ENCODE data around the gene BCAS3. TPM values are rescaled to one million over a fixed set of nuclear protein-coding genes. Genes with fewer than 3 reads are reported as not detected.

BCAS3 gene
- polyA plus RNA-seq, 6 donors from 2014 or later = 22.0 to 38.9 (median 24.5) TPM

GRCh38 chr17:61302953-61303816 is 625.5 kb downstream of the BCAS3 start:
- ATAC-seq (ENCODE audit: low read depth in 2 of 2) = no peak
- Mint-ChIP-seq H3K4me1 (no peaks in the 10 kb centered on the region), H3K36me3 (peaks cover 4 to 8% of the 10 kb centered on the region in 2 donors), H3K27me3 (no peaks in the 10 kb centered on the region), H3K9me3 (no peaks in the 10 kb centered on the region), H3K27ac (peak overlapping the region in 1 of 6 donors; percentile 16), H3K4me3 (no peak overlapping the region)
- DNase-seq = no peak

DNA sequence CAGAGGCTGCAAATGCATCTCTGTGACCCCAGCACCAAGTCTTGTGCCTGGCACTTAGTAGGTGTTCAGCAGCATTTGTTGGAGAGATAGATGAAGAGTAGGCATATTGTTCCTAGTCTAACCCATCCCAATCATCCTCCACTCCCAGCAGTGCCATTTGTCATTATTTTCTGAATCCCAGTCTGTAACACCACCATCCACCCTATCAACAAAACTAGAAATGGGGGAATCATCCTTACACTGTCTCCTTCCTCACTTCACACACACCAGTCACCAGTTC is 626.1 kb downstream of the BCAS3 start:
- H3K27me3 Mint-ChIP-seq = no peaks in the 10 kb centered on the region
- H3K36me3 Mint-ChIP-seq = peaks cover 4 to 8% of the 10 kb centered on the region in 2 donors
- H3K27ac Mint-ChIP-seq = peak overlapping the region in 1 of 6 donors; percentile 16

GRCh38 chr17:61305024-61305423 is 627.4 kb downstream of the BCAS3 start:
- no peak overlapping the region for H3K27ac Mint-ChIP-seq
- H3K4me1 Mint-ChIP-seq = no peaks in the 10 kb centered on the region
- H3K27me3 Mint-ChIP-seq = no peaks in the 10 kb centered on the region
- peaks cover 4 to 8% of the 10 kb centered on the region in 2 donors for H3K36me3 Mint-ChIP-seq
- no peak for ATAC-seq (ENCODE audit: low read depth in 2 of 2)
- no peak overlapping the region for H3K4me3 Mint-ChIP-seq
- no peaks in the 10 kb centered on the region for H3K9me3 Mint-ChIP-seq
- DNase-seq = no peak

More for the DNA sequence above, 626.1 kb downstream of the BCAS3 start:
- Mint-ChIP-seq H3K9me3 (no peaks in the 10 kb centered on the region), H3K4me3 (no peak overlapping the region), H3K4me1 (no peaks in the 10 kb centered on the region)
- DNase-seq = no peak
- no peak for ATAC-seq (ENCODE audit: low read depth in 2 of 2)

- H3K27ac Mint-ChIP-seq = no peak overlapping the region
- H3K27me3 Mint-ChIP-seq = no peaks in the 10 kb centered on the region
- H3K36me3 Mint-ChIP-seq = peaks cover 4 to 8% of the 10 kb centered on the region in 2 donors
- H3K4me1 Mint-ChIP-seq = no peaks in the 10 kb centered on the region
- ATAC-seq (ENCODE audit: low read depth in 2 of 2) = no peak
- DNase-seq = no peak
- no peak overlapping the region for H3K4me3 Mint-ChIP-seq
- H3K9me3 Mint-ChIP-seq = no peaks in the 10 kb centered on the region
Measured at GRCh38 chr17:61306003-61306402, 628.4 kb downstream of the BCAS3 start.

DNA sequence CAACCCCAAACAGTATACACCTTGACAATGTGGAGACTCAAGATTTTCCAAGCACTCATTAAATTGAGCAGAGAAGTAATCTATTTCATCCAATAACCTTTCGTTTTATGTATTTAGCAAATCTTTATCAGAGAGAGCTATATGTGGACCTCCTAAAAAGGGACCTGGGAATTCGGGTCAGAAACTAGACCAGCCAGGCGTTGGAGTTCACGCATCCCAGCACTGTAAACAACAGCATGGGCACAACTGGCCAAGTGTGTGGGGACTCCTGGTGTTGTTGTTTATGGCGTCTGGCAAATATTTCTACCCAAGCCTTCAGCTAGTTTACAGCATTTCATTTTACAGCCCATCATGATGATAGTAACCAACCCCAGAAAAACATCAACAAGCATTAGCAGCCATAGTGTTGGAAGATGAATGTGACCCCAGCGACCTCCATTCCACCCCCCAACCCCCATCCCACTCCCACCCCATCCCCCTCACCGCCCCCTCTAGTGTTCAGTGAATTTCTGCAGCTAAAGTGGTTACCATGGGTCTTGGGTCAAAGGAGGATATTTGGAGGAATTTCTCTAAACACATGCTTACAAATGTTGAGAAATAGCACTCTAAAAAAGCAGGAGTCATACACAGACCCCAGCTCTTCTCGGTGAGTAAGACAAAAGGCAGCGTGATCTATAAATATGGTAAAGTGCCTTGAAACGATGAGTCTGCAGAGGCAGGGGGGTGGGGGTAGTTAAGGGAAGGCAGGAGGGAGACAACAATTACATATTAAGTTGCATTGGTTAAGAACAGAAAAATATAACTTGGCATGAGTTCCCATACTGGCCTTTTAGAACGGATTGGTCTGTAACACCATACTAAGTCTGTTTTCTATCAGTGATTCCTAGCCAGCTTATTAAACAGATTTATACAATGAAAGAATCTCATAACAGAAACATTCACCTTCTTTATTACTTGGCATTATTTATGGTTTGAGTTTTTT is 630.5 kb downstream of the BCAS3 start:
- DNase-seq = no peak
- Mint-ChIP-seq H3K4me3 (no peak overlapping the region), H3K27me3 (no peaks in the 10 kb centered on the region), H3K27ac (no peak overlapping the region), H3K9me3 (no peaks in the 10 kb centered on the region), H3K36me3 (peaks cover 4 to 8% of the 10 kb centered on the region in 2 donors), H3K4me1 (no peaks in the 10 kb centered on the region)
- ATAC-seq (ENCODE audit: low read depth in 2 of 2) = no peak

DNA sequence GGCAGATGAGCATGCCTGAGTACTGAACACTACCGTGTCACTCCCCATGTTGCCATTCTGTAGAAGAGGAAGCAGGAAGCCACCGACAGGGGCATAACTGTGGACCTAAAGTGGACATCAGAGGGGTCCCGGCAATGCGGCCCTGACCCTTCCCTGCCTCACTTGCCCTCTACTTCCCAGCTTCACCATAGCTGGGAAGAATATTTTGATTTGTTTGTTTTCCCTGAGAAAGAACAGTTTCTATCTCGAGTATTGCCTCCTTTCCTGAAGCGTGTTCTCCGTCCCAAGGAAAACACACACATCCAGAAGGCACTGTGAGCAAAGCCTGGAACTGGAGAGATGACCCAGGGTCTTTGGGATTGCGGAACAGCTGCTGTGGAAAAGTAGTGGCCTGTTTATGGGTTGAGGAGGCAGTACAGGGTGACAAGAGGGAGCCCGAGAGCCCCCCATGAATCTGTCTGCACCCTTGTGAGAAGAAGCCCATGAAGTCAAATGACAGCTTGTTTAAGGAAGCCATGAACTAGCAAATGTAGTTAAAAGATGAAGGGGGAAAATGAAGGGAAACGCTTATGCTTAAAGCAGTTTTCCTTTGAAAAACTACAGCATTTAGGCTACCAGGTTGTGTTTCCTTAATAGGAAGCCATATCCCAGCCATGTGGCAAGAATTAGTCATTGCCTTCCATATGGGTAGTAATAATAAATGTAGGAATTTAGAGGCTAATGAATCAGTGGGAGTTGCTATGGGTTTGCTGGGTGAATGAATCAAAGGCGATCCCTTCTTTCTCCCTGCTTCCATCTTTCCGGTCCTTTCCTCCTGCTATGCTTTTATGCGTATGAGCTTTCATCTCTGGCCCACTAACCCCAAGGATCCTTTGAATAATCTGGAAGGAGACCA is 632.0 kb downstream of the BCAS3 start:
- no peak overlapping the region for H3K27ac Mint-ChIP-seq
- no peaks in the 10 kb centered on the region for H3K9me3 Mint-ChIP-seq
- ATAC-seq (ENCODE audit: low read depth in 2 of 2) (no peak), DNase-seq (no peak)
- no peaks in the 10 kb centered on the region for H3K27me3 Mint-ChIP-seq
- no peaks in the 10 kb centered on the region for H3K36me3 Mint-ChIP-seq
- no peak overlapping the region for H3K4me3 Mint-ChIP-seq
- no peaks in the 10 kb centered on the region for H3K4me1 Mint-ChIP-seq

DNA sequence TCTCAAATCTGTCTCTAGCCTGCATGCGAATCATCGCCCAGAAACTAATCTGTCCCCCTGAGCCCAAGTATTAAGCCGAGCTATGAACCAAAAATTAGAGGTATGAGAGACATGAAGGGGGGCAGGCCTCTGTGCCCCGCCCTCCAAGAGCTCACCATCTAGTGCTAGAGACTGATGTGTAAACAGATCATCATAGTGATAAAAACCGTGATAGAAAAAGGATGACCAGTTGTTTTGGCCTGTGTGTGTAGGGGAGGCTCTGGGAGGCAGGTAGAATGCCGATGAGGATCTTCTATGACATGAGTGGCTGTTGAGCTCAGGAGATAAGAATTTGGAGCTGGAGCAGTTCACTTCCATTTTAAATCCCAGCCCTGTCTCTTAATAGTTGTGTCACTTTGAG is 632.9 kb downstream of the BCAS3 start:
- DNase-seq (no peak), ATAC-seq (ENCODE audit: low read depth in 2 of 2) (no peak)
- Mint-ChIP-seq H3K4me3 (peak overlapping the region in 1 of 8 donors; percentile 69), H3K9me3 (no peaks in the 10 kb centered on the region), H3K27me3 (no peaks in the 10 kb centered on the region), H3K36me3 (no peaks in the 10 kb centered on the region), H3K27ac (no peak overlapping the region), H3K4me1 (no peaks in the 10 kb centered on the region)

DNA sequence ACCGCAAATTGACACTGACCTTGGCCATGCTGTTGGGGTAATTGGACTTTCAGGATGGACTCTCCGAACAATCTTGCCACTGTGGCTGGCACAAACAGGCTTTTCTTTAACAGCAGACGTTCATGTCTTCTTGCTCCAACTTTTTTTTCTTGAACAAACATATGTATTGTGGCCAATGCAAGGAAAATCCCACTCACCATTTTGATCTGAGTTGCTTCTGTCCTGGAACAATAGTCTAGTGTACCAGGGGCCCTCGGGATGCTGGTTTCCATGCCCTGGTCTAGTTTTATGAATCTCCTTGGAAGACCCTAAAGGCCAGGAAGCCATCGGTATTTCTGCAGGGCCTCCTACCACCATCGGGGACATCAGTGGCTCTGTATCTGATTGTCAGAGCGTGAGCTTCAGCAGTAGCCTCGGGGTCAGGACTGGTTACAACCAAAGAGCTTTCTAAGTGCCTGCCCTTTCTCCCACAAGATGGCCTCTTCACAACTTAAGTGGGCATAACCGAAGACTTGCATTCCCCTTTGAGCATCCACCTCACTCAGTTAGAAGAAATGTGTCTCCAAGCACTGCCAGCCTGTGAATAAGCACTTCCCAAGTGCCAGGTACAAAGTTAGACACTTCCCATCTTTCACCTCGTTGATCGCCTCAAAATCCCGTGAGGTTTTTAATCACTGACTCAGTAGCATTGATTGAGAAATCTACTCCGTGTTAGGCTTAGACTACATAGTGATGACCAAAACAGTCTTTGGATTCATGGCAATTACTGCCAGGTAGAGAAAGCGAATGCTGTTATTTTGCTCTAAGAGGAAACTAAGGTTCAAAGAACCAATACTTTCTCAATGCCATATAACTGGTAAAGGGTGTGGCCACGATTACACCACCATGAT is 635.0 kb downstream of the BCAS3 start:
- H3K27me3 Mint-ChIP-seq = no peaks in the 10 kb centered on the region
- no peaks in the 10 kb centered on the region for H3K9me3 Mint-ChIP-seq
- ATAC-seq (ENCODE audit: low read depth in 2 of 2) = no peak
- H3K4me1 Mint-ChIP-seq = no peaks in the 10 kb centered on the region
- no peak for DNase-seq
- H3K27ac Mint-ChIP-seq = no peak overlapping the region
- H3K36me3 Mint-ChIP-seq = no peaks in the 10 kb centered on the region
- H3K4me3 Mint-ChIP-seq = no peak overlapping the region

- Mint-ChIP-seq H3K9me3 (no peaks in the 10 kb centered on the region), H3K4me1 (no peaks in the 10 kb centered on the region), H3K27ac (no peak overlapping the region), H3K27me3 (no peaks in the 10 kb centered on the region), H3K36me3 (no peaks in the 10 kb centered on the region), H3K4me3 (no peak overlapping the region)
- DNase-seq = no peak
- no peak for ATAC-seq (ENCODE audit: low read depth in 2 of 2)
Measured at GRCh38 chr17:61313461-61314326, 636.0 kb downstream of the BCAS3 start.

- ATAC-seq (ENCODE audit: low read depth in 2 of 2) (no peak), DNase-seq (no peak)
- no peaks in the 10 kb centered on the region for H3K27me3 Mint-ChIP-seq
- H3K36me3 Mint-ChIP-seq = no peaks in the 10 kb centered on the region
- H3K4me1 Mint-ChIP-seq = no peaks in the 10 kb centered on the region
- H3K27ac Mint-ChIP-seq = no peak overlapping the region
- no peak overlapping the region for H3K4me3 Mint-ChIP-seq
- H3K9me3 Mint-ChIP-seq = no peaks in the 10 kb centered on the region
Measured at GRCh38 chr17:61314368-61315078, 636.9 kb downstream of the BCAS3 start.

- H3K27ac Mint-ChIP-seq = no peak overlapping the region
- peaks cover 0 to 8% of the 10 kb centered on the region in 2 donors for H3K36me3 Mint-ChIP-seq
- H3K9me3 Mint-ChIP-seq = no peaks in the 10 kb centered on the region
- no peaks in the 10 kb centered on the region for H3K27me3 Mint-ChIP-seq
- DNase-seq = no peak
- no peak overlapping the region for H3K4me3 Mint-ChIP-seq
- H3K4me1 Mint-ChIP-seq = no peaks in the 10 kb centered on the region
- ATAC-seq (ENCODE audit: low read depth in 2 of 2) = no peak
Measured at GRCh38 chr17:61316633-61317032, 639.0 kb downstream of the BCAS3 start.
